Adrenal gland (tissue), 5 donors: ENCODE measurements around the gene VDAC1.

Experiments
- CTCF ChIP-seq, 6 experiments: fragments of 450-650 bp in 4 of 6; fragments of 200-600 bp in 2 of 6; sonication (generic) in 1 of 6; IDR thresholded peaks; 1 replicate in 5 of 6; 2 replicates in 1 of 6; pipeline versions ENCODE4 v1.5.1 to v1.8.0; 2016 to 2021; ENCODE audit warnings: antibody characterized with exemption in 6 of 6, mild to moderate bottlenecking in 2 of 6, moderate library complexity in 1 of 6
- POLR2A ChIP-seq, 2 donors: fragments of 450-650 bp; IDR thresholded peaks; one replicate each; pipeline ENCODE4 v1.6.1; 2017; ENCODE audit warnings: antibody characterized with exemption in 2 of 2, mild to moderate bottlenecking in 2 of 2, moderate library complexity in 1 of 2
- donor health status: DM: no; HTN: no; CAD: no.

GRCh38 chr5:133925269-133925668 lies 79.5 kb downstream of the VDAC1 start:
- no peak for TF ChIP-seq POLR2A (IDR thresholded peaks at IDR 0.05)
- no peak for TF ChIP-seq CTCF (IDR thresholded peaks at IDR 0.05)
